ENCODE measurements around the gene ARHGEF1. TPM values are rescaled to one million over a fixed set of nuclear protein-coding genes. Genes with fewer than 3 reads are reported as not detected.

The ARHGEF1 gene
- total and polyA plus RNA-seq, 2 donors (not counting 1 experiment from before 2014, with no cell fraction given) = 646 to 886 TPM

GRCh38 chr19:41880329-41880708 lies 2.7 kb upstream of the ARHGEF1 start:
- Mint-ChIP-seq H3K27ac (peak overlapping the region; percentile 99), H3K4me3 (peak overlapping the region; percentile 97), H3K9me3 (ENCODE audit: insufficient read depth) (no peaks in the 10 kb centered on the region), H3K27me3 (no peaks in the 10 kb centered on the region), H3K4me1 (peaks cover 73% of the 10 kb centered on the region)
- ChIA-PET POLR2A (no interaction called here), CTCF (interaction anchor here (1.2 to 2.8 kb wide), 3 partner anchors 9 to 70 kb away, joined by 3 to 8 read pairs (median 5); no protein-coding TSS in a partner anchor)
- no peak for DNase-seq
- peak overlapping the region in 3 of 5 experiments; percentile 15 to 97 (median 94) for H3K4me3 ChIP-seq (ENCODE audit: control extremely low read depth in 1 of 5, extremely low read depth in 1 of 5, insufficient read depth in 1 of 5, low read depth in 2 of 5, low read length in 4 of 5)
- H3K27ac ChIP-seq (ENCODE audit: low read length in 2 of 2) = peak overlapping the region in 1 of 2 donors; percentile 96
- H3K9me3 ChIP-seq (ENCODE audit: control extremely low read depth in 1 of 3, control insufficient read depth in 2 of 3, insufficient read depth in 1 of 3, low read length in 2 of 3) = no peaks in the 10 kb centered on the region
- TF ChIP-seq CTCF (IDR thresholded peaks at IDR 0.05) = no peak
- no peak for TF ChIP-seq EZH2 (IDR thresholded peaks at IDR 0.05; ENCODE audit: borderline replicate concordance, insufficient read depth, low read depth, low read length, poor library complexity, severe bottlenecking)
- peak overlapping the region; percentile 84 for H3K4me2 ChIP-seq (replicated peaks; ENCODE audit: low read depth, low read length, poor library complexity, severe bottlenecking)
- no peaks in the 10 kb centered on the region for H3K27me3 ChIP-seq (replicated peaks in 1 of 4; ENCODE audit: control extremely low read depth in 1 of 4, control insufficient read depth in 3 of 4, insufficient read depth in 4 of 4, low read length in 3 of 4)
- H3K79me2 ChIP-seq (ENCODE audit: control insufficient read depth, insufficient read depth, low read length) = peaks cover 78% of the 10 kb centered on the region
- peak overlapping the region; percentile 92 for H3K9ac ChIP-seq (ENCODE audit: low read length)
- no CpG with 5 or more reads among the region's 5 CpGs for WGBS (ENCODE audit: insufficient coverage)
- H3K4me1 ChIP-seq (ENCODE audit: control insufficient read depth in 2 of 2, insufficient read depth in 2 of 2, low read length in 2 of 2) = peaks cover 57 to 75% of the 10 kb centered on the region in 2 donors
- no peak for ATAC-seq (ENCODE audit: low read depth)
- H2AFZ ChIP-seq (ENCODE audit: insufficient read depth, low read depth, low read length, poor library complexity, severe bottlenecking) = no peak overlapping the region
- H3K36me3 ChIP-seq (replicated peaks in 1 of 2; ENCODE audit: control extremely low read depth in 1 of 2, control insufficient read depth in 1 of 2, extremely low read depth in 1 of 2, insufficient read depth in 2 of 2, low read length in 1 of 2) = peaks cover 0 to 40% of the 10 kb centered on the region in 2 experiments
- intact Hi-C loops (cut with micrococcal nuclease) = loop anchor here (5.0 kb wide), 1 partner anchor 197 kb away; the partner anchor contains the start of gene ZNF574
- peaks cover 68% of the 10 kb centered on the region for H4K20me1 ChIP-seq (ENCODE audit: control insufficient read depth, insufficient read depth, low read length, poor library complexity, severe bottlenecking)

- H3K4me1 ChIP-seq (ENCODE audit: control insufficient read depth in 2 of 2, insufficient read depth in 2 of 2, low read length in 2 of 2) = peaks cover 74 to 83% of the 10 kb centered on the region in 2 donors
- Mint-ChIP-seq H3K4me1 (peaks cover 78% of the 10 kb centered on the region), H3K27me3 (no peaks in the 10 kb centered on the region), H3K9me3 (ENCODE audit: insufficient read depth) (no peaks in the 10 kb centered on the region), H3K4me3 (peak overlapping the region; percentile 93), H3K27ac (peak overlapping the region; percentile 98)
- peaks cover 0 to 40% of the 10 kb centered on the region in 2 experiments for H3K36me3 ChIP-seq (replicated peaks in 1 of 2; ENCODE audit: control extremely low read depth in 1 of 2, control insufficient read depth in 1 of 2, extremely low read depth in 1 of 2, insufficient read depth in 2 of 2, low read length in 1 of 2)
- 0% methylated on average over 10 of the region's 23 CpGs for WGBS (ENCODE audit: insufficient coverage)
- peak overlapping the region; percentile 94 for H3K9ac ChIP-seq (ENCODE audit: low read length)
- H3K27me3 ChIP-seq (replicated peaks in 1 of 4; ENCODE audit: control extremely low read depth in 1 of 4, control insufficient read depth in 3 of 4, insufficient read depth in 4 of 4, low read length in 3 of 4) = no peaks in the 10 kb centered on the region
- POLR2A ChIA-PET = interaction anchor here (0.6 to 4.3 kb wide), 11 partner anchors 11 to 74 kb away, joined by 3 to 85 read pairs (median 5); partner anchors contain the start of genes ERFL and RPS19
- peak overlapping the region; percentile 83 to 100 (median 97) for H3K4me3 ChIP-seq (ENCODE audit: control extremely low read depth in 1 of 5, extremely low read depth in 1 of 5, insufficient read depth in 1 of 5, low read depth in 2 of 5, low read length in 4 of 5)
- peak overlapping the region; percentile 61 for H2AFZ ChIP-seq (ENCODE audit: insufficient read depth, low read depth, low read length, poor library complexity, severe bottlenecking)
- ATAC-seq (ENCODE audit: low read depth) (peak; percentile 0), DNase-seq (no peak)
- H3K27ac ChIP-seq (ENCODE audit: low read length in 2 of 2) = peak overlapping the region; percentile 72 to 87
- intact Hi-C loops (cut with micrococcal nuclease) = loop anchor here (5.0 kb wide), 1 partner anchor 194 kb away; the partner anchor contains the start of gene ZNF574
- H3K9me3 ChIP-seq (ENCODE audit: control extremely low read depth in 1 of 3, control insufficient read depth in 2 of 3, insufficient read depth in 1 of 3, low read length in 2 of 3) = no peaks in the 10 kb centered on the region
- no peak for TF ChIP-seq EZH2 (IDR thresholded peaks at IDR 0.05; ENCODE audit: borderline replicate concordance, insufficient read depth, low read depth, low read length, poor library complexity, severe bottlenecking)
- no peak for TF ChIP-seq CTCF (IDR thresholded peaks at IDR 0.05)
- peaks cover 74% of the 10 kb centered on the region for H4K20me1 ChIP-seq (ENCODE audit: control insufficient read depth, insufficient read depth, low read length, poor library complexity, severe bottlenecking)
- H3K4me2 ChIP-seq (replicated peaks; ENCODE audit: low read depth, low read length, poor library complexity, severe bottlenecking) = peak overlapping the region; percentile 87
- H3K79me2 ChIP-seq (ENCODE audit: control insufficient read depth, insufficient read depth, low read length) = peaks cover 89% of the 10 kb centered on the region
- CTCF ChIA-PET = interaction anchor here (0.5 to 7.3 kb wide), 7 partner anchors 9 to 152 kb away, joined by 3 to 180 read pairs (median 5); partner anchors contain the start of genes CD79A and RPS19
These were observed 458 bp downstream of the ARHGEF1 start for GRCh38 chr19:41883463-41883820.
